SU-DHL-6 (cell line): ENCODE results near the gene TPO.

Experiments used
- H2AFZ ChIP-seq: fragments of 200-600 bp; sonication (generic); 2 replicates; pipeline ENCODE4 v1.6.1; 2014; ENCODE audit warnings: low read depth, mild to moderate bottlenecking, moderate library complexity, mixed read lengths, antibody characterized with exemption, low read length; ENCODE audit not compliant: severe bottlenecking
- H3F3A ChIP-seq: fragments of 200-600 bp; shearing (Covaris generic); 2 replicates; pipeline ENCODE4 v1.6.0; 2016; ENCODE audit warnings: antibody characterized with exemption, mild to moderate bottlenecking; ENCODE audit not compliant: insufficient read depth
- H3K27ac ChIP-seq: fragments of 200-600 bp; sonication (generic); 2 replicates; pipeline ENCODE4 v1.5.1; 2016; ENCODE audit warnings: low read depth, mild to moderate bottlenecking, low read length, moderate library complexity, mixed read lengths
- H3K27me3 ChIP-seq: fragments of 200-600 bp; sonication (generic), shearing (Covaris generic); 2 replicates; pipeline ENCODE4 v1.6.0; 2014; ENCODE audit warnings: mild to moderate bottlenecking, low read length
- H3K36me3 ChIP-seq: fragments of 200-600 bp; sonication (generic); 2 replicates; pipeline ENCODE4 v1.6.1; 2014; ENCODE audit warnings: mild to moderate bottlenecking, low read length, mixed read lengths
- H3K4me2 ChIP-seq: fragments of 300-600, 200-600 bp; shearing (Covaris generic), sonication (generic); 2 replicates; pipeline ENCODE4 v1.6.0; 2014; ENCODE audit warnings: low read length, low read depth, mild to moderate bottlenecking; ENCODE audit not compliant: poor library complexity, severe bottlenecking
- H3K4me3 ChIP-seq: fragments of 200-600 bp; sonication (generic); 2 replicates; pipeline ENCODE4 v1.5.1; 2014; ENCODE audit warnings: antibody characterized with exemption, low read length, mild to moderate bottlenecking, mixed read lengths; ENCODE audit not compliant: insufficient read depth, poor library complexity, severe bottlenecking
- H3K79me2 ChIP-seq: fragments of 200-600 bp; sonication (generic); 2 replicates; pipeline ENCODE4 v1.6.1; 2014; ENCODE audit warnings: mild to moderate bottlenecking, low read length, moderate library complexity; ENCODE audit not compliant: insufficient read depth
- H3K9ac ChIP-seq: fragments of 200-600 bp; sonication (generic); 2 replicates; pipeline ENCODE4 v1.7.0; 2014; ENCODE audit warnings: mild to moderate bottlenecking, low read length
- H3K9me2 ChIP-seq: fragments of 200-600 bp; sonication (generic); replicated peaks from 2 replicates; pipeline ENCODE4 v1.6.1; 2014; ENCODE audit warnings: low read length; ENCODE audit not compliant: insufficient read depth
- H3K9me3 ChIP-seq: fragments of 200-600 bp; sonication (generic); 2 replicates; pipeline ENCODE4 v1.6.1; 2014; ENCODE audit warnings: low read length, mixed read lengths; ENCODE audit not compliant: insufficient read depth
- H4K20me1 ChIP-seq: fragments of 200-600 bp; sonication (generic); 2 replicates; pipeline ENCODE4 v1.6.1; 2014; ENCODE audit warnings: low read depth, mild to moderate bottlenecking, antibody characterized with exemption, low read length, moderate library complexity, mixed read lengths
- CTCF ChIP-seq: fragments of 200-600 bp; sonication (generic); IDR thresholded peaks from one replicate; pipeline ENCODE4 v1.5.1; 2017; ENCODE audit warnings: antibody characterized with exemption, mild to moderate bottlenecking, low read length, moderate library complexity; ENCODE audit not compliant: insufficient read depth, poor library complexity, severe bottlenecking
- EZH2phosphoT487 ChIP-seq: fragments of 200-600 bp; sonication (generic), shearing (Covaris generic); conservative IDR thresholded peaks from 2 replicates; pipeline ENCODE4 v1.6.1; 2018; ENCODE audit warnings: mild to moderate bottlenecking, antibody characterized with exemption, low read length, moderate library complexity, mixed read lengths

The TPO gene

DNA sequence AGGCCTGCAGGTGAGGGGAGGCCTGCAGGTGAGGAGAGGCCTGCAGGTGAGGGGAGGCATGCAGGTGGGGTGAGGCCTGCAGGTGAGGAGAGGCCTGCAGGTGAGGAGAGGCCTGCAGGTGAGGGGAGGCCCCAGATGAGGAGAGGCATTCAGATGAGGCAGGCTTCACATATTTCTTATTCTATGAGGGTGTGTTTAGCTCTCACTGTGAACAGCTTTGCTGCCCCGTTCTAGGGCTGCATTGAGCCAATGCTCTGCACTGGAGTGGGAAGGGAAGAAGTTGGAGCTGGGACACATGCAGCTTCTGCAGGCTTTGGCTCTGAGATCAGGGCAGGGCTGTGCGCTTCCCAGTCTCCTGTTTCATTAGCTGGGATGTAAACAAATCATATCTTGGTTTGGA is 19.5 kb downstream of the TPO start:
- Histone ChIP-seq H4K20me1 (no peaks in the 10 kb centered on the region), H3K27me3 (no peaks in the 10 kb centered on the region), H3K27ac (no peak overlapping the region), H3F3A (no peaks in the 10 kb centered on the region), H3K9me3 (no peaks in the 10 kb centered on the region), H3K9me2 (no peaks in the 10 kb centered on the region), H3K79me2 (no peaks in the 10 kb centered on the region), H3K4me2 (no peak overlapping the region), H3K4me3 (no peak overlapping the region), H3K9ac (no peak overlapping the region), H3K36me3 (no peaks in the 10 kb centered on the region), H2AFZ (no peak overlapping the region)
- no peak for TF ChIP-seq CTCF
- TF ChIP-seq EZH2phosphoT487: no peak

GRCh38 chr2:1436369-1436768 is 23.1 kb downstream of the TPO start:
- Histone ChIP-seq H3K9me3 (no peaks in the 10 kb centered on the region), H3K4me2 (no peak overlapping the region), H3K79me2 (no peaks in the 10 kb centered on the region), H3K27me3 (no peaks in the 10 kb centered on the region), H3F3A (no peaks in the 10 kb centered on the region), H3K36me3 (no peaks in the 10 kb centered on the region), H4K20me1 (no peaks in the 10 kb centered on the region), H3K9ac (no peak overlapping the region), H3K9me2 (no peaks in the 10 kb centered on the region), H3K4me3 (no peak overlapping the region), H2AFZ (no peak overlapping the region), H3K27ac (no peak overlapping the region)
- no peak for TF ChIP-seq CTCF
- TF ChIP-seq EZH2phosphoT487: no peak

GRCh38 chr2:1437101-1437500 is 23.8 kb downstream of the TPO start:
- H2AFZ ChIP-seq: no peak overlapping the region
- no peaks in the 10 kb centered on the region for H3F3A ChIP-seq
- no peaks in the 10 kb centered on the region for H3K9me2 ChIP-seq
- no peaks in the 10 kb centered on the region for H3K9me3 ChIP-seq
- no peak overlapping the region for H3K4me2 ChIP-seq
- no peak overlapping the region for H3K9ac ChIP-seq
- H3K27ac ChIP-seq: no peak overlapping the region
- H4K20me1 ChIP-seq: no peaks in the 10 kb centered on the region
- H3K36me3 ChIP-seq: no peaks in the 10 kb centered on the region
- H3K79me2 ChIP-seq: no peaks in the 10 kb centered on the region
- H3K4me3 ChIP-seq: no peak overlapping the region
- TF ChIP-seq EZH2phosphoT487 (no peak), CTCF (no peak)
- H3K27me3 ChIP-seq: no peaks in the 10 kb centered on the region

GRCh38 chr2:1437537-1437936 is 24.3 kb downstream of the TPO start:
- no peak for TF ChIP-seq CTCF
- no peak for TF ChIP-seq EZH2phosphoT487
- Histone ChIP-seq H4K20me1 (no peaks in the 10 kb centered on the region), H3K27ac (no peak overlapping the region), H2AFZ (no peak overlapping the region), H3K9ac (no peak overlapping the region), H3K4me2 (no peak overlapping the region), H3K9me3 (no peaks in the 10 kb centered on the region), H3K27me3 (no peaks in the 10 kb centered on the region), H3K4me3 (no peak overlapping the region), H3K36me3 (no peaks in the 10 kb centered on the region), H3F3A (no peaks in the 10 kb centered on the region), H3K9me2 (no peaks in the 10 kb centered on the region), H3K79me2 (no peaks in the 10 kb centered on the region)
